Small intestine (tissue), 7 donors: Measurements from ENCODE around the gene COPS9. TPM values are rescaled to one million over a fixed set of nuclear protein-coding genes. Genes with fewer than 3 reads are reported as not detected.

ENCODE experiments used
- DNase-seq, 2 donors: peaks; one replicate each; pipeline versions ENCODE4 v3.0.0 to v3.0.0-alpha.2; 2013
- FAIRE-seq: peaks from 2 replicates; lab custom pipeline; 2012; peaks lifted over from hg19 to GRCh38; lab: Jason Lieb, UNC
- H3K27ac ChIP-seq, 3 donors: one replicate each; pipeline ENCODE4 v1.5.1; 2013; ENCODE audit warnings: low read length in 2 of 3, mild to moderate bottlenecking in 2 of 3, control low read depth in 1 of 3, inconsistent platforms in 1 of 3, low read depth in 1 of 3, moderate library complexity in 1 of 3
- H3K27me3 ChIP-seq, 3 donors: one replicate each; pipeline ENCODE4 v1.6.1; 2013; ENCODE audit warnings: low read length in 3 of 3, inconsistent platforms in 1 of 3; ENCODE audit not compliant: control insufficient read depth in 3 of 3, insufficient read depth in 3 of 3
- H3K36me3 ChIP-seq, 3 donors: one replicate each; pipeline ENCODE4 v1.6.1; 2013; ENCODE audit warnings: low read length in 3 of 3, inconsistent platforms in 1 of 3, low read depth in 1 of 3, mild to moderate bottlenecking in 1 of 3, moderate library complexity in 1 of 3; ENCODE audit not compliant: control insufficient read depth in 3 of 3, insufficient read depth in 2 of 3
- H3K4me1 ChIP-seq, 3 donors: one replicate each; pipeline ENCODE4 v1.6.1; 2013; ENCODE audit warnings: low read length in 2 of 3, inconsistent platforms in 1 of 3, low read depth in 1 of 3, mild to moderate bottlenecking in 1 of 3, moderate library complexity in 1 of 3; ENCODE audit not compliant: control insufficient read depth in 3 of 3, insufficient read depth in 2 of 3
- H3K4me3 ChIP-seq, 3 donors: one replicate each; pipeline ENCODE4 v1.5.1; 2013; ENCODE audit warnings: low read length in 3 of 3, control low read depth in 1 of 3, inconsistent platforms in 1 of 3, low read depth in 1 of 3, mild to moderate bottlenecking in 1 of 3, moderate library complexity in 1 of 3
- H3K9me3 ChIP-seq, 2 donors: one replicate each; pipeline ENCODE4 v1.6.1; 2013; ENCODE audit warnings: low read depth in 1 of 2, low read length in 1 of 2; ENCODE audit not compliant: control insufficient read depth in 2 of 2, insufficient read depth in 1 of 2
- whole genome bisulfite sequencing, 3 donors: extraction: QIAGEN DNeasy Blood & Tissue Kit; methylation state at CpG; one replicate each; pipeline ENCODE4 v1.1.7; 2013; 5-methylcytosine and 5-hydroxymethylcytosine counted together
- polyA plus RNA-seq, 4 donors: library from polyadenylated mRNA; stranded (reverse) in 3 of 4; unstranded in 1 of 4; fragments of 200-250 nt in 3 of 4; fragments of 120-200 nt in 1 of 4; gene quantifications; one replicate each; pipeline versions ENCODE4 v1.2.1 to v1.2.3, GENCODE V29; 2013
- donor health status: healthy with polysubstance abuse.
- donor health status: control.
- donor health status: control.
- donor health status: Bipolar disorder and iron deficiency.
- donor health status: healthy.

The COPS9 gene
- polyA plus RNA-seq, 4 donors: 92.6 to 394 (median 320) TPM

DNA sequence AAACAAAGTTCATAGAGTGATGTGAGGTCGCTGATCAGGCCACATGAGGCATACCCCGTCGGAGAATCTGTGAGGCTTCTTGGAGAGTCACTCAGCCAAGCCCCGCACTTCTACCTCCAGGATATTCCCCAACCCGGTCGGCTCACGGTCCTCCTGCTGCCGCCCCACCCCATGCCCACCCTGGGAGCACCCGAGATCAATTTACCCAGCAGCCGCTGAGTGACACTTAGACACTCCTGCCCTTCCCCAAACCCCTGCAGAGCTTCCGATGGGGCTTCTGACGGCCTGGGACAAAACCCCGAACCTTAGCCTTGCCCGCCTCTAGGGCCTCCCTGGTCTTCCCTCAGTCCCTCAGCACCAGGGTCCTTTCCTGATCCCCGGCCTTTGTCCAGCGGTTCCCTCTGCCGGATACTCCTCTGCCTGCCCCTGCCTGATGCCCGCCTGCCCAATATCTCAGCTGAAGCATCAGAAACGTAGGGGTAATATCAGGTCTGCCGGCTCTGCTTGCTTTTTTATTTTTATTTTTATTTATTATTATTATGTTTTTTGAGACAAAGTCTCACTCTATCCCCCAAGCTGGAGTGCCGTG lies 23.2 kb upstream of the COPS9 start:
- H3K4me3 ChIP-seq: no peak overlapping the region
- 73 to 87% (median 81%) methylated on average over 20 to 21 of the region's 21 CpGs for WGBS, 3 donors
- DNase-seq: no peak

DNA sequence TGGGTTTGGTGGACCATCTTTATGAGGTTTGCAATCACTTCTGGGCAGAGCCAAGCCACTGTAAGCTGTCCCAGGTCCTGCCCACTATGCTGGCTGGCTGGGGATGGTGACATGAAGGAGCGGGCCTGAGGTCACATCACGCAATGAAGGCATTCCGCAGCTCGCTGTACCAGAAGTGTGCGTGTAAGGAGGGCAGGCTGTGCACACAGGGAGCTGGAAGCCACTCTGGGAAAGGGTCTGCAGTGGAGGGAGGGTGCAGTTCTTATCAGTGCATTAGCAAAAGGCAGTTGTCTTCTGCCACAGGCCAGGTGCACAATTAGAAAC lies 21.0 kb upstream of the COPS9 start:
- DNase-seq (no peak), FAIRE-seq (no peak)
- WGBS, 3 donors: 88 to 92% (median 90%) methylated on average over 5 of the region's 5 CpGs
- Histone ChIP-seq H3K27ac (no peak overlapping the region), H3K27me3 (peaks cover 0 to 3% (median 0%) of the 10 kb centered on the region in 3 donors), H3K4me3 (no peak overlapping the region), H3K36me3 (no peaks in the 10 kb centered on the region), H3K4me1 (no peaks in the 10 kb centered on the region), H3K9me3 (no peaks in the 10 kb centered on the region)

More for the DNA sequence above, 23.2 kb upstream of the COPS9 start:
- Histone ChIP-seq H3K27ac (no peak overlapping the region), H3K27me3 (no peaks in the 10 kb centered on the region), H3K36me3 (no peaks in the 10 kb centered on the region), H3K4me1 (no peaks in the 10 kb centered on the region), H3K9me3 (no peaks in the 10 kb centered on the region)
- FAIRE-seq: no peak

DNA sequence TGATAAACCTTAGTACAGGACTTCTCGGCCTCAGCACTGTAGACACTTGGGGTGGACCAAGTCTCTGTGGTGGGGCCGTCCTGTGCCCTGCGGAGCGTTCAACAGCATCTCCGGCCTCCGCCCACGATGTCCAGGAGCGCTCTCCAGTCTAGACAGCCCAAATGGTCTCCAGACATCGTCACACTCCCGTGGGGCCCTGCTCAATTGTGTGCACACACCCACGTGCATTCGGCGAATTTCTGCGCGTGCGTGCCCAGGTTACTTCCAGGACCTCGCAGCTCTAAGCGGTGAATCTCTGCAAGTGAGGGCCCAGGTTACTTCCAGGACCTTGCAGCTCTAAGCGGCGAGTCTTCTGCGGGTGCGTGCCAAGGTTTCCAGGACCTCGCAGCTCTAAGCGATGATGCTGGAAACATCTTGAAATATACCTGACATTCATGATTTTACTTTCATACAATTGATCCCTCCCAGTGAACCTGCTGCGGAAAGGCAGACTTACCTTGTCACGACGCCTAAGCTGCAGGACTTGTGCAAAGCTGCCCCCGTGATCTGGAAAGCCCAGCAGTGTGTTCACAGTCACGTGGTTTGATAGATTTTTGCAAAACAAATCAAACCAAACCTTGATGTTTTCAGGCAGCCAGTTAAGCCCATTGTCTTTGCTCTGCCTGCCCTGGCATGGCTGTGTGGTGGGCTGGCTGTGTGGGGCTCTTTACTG lies 20.5 kb upstream of the COPS9 start:
- FAIRE-seq (no peak), DNase-seq (no peak)
- H3K9me3 ChIP-seq: no peaks in the 10 kb centered on the region
- no peaks in the 10 kb centered on the region for H3K4me1 ChIP-seq
- no peak overlapping the region for H3K4me3 ChIP-seq
- H3K27me3 ChIP-seq: peaks cover 0 to 3% (median 0%) of the 10 kb centered on the region in 3 donors
- 78 to 83% (median 81%) methylated on average over 29 of the region's 29 CpGs for WGBS, 3 donors
- H3K27ac ChIP-seq: no peak overlapping the region
- H3K36me3 ChIP-seq: no peaks in the 10 kb centered on the region

GRCh38 chr2:240155745-240156390 lies 19.8 kb upstream of the COPS9 start:
- no peaks in the 10 kb centered on the region for H3K9me3 ChIP-seq
- H3K27ac ChIP-seq: no peak overlapping the region
- 76 to 80% (median 77%) methylated on average over 13 of the region's 13 CpGs for WGBS, 3 donors
- H3K4me1 ChIP-seq: no peaks in the 10 kb centered on the region
- peaks cover 0 to 3% (median 2%) of the 10 kb centered on the region in 3 donors for H3K27me3 ChIP-seq
- no peaks in the 10 kb centered on the region for H3K36me3 ChIP-seq
- DNase-seq (no peak), FAIRE-seq (no peak)
- no peak overlapping the region for H3K4me3 ChIP-seq

DNA sequence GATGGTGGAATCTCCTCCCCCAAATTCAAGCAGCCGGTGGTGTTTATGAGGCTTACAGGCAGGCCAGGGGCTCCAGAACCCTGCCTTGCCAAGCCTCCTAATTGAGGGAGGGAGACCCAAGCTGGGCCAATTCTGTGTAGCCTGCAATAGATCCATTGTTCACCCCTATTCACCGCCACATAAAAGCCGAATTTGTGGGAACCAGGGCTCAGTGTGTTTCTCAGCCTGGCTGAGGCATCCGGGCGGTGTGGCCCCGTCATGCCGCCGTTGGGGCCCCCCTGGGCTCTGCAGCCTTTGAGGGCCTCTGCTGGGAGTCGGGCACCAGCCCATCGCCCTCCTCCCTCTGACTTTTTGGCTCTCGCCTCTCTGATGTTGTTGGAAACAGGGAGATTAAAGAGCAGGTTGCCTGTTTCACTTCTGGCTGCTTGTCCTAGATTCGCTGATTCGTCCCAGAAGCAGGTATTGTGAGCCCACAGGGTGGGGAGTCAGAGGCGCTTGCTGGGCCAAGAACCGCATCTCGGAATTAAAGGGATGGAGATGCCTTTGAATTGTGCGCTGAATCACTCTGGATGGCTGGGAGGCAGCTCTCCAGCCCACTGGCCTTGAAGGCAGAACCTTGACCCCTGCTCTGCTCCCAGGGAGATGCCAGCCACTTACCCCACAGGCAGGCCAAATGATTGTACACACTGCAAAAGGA lies 19.1 kb upstream of the COPS9 start:
- FAIRE-seq: no peak
- Histone ChIP-seq H3K4me1 (no peaks in the 10 kb centered on the region), H3K27ac (no peak overlapping the region), H3K4me3 (no peak overlapping the region), H3K27me3 (peaks cover 0 to 3% (median 2%) of the 10 kb centered on the region in 3 donors), H3K36me3 (no peaks in the 10 kb centered on the region), H3K9me3 (no peaks in the 10 kb centered on the region)
- no peak for DNase-seq
- 74 to 76% (median 74%) methylated on average over 17 of the region's 17 CpGs for WGBS, 3 donors

DNA sequence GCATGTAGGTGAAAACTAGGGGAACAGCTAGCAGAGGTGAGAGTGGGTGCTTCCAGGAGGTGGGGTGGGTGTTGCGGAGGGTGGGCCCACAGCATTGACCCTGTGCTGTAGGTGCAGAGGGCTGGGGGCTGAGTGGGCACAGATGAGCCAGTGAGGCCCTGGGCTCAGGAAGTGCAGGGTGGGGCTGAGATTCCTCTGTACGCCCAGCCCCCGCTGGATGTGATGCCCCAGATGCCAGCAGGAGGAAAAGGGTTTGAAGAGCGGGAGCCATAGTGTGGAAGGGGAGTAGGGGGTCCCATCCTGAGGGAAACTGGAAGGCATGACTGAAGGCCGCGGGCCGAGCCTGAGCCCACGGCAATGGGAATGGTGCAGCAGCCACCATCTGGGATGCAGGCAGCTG lies 18.5 kb upstream of the COPS9 start:
- FAIRE-seq: no peak
- H3K4me1 ChIP-seq: no peaks in the 10 kb centered on the region
- H3K9me3 ChIP-seq: no peaks in the 10 kb centered on the region
- peaks cover 0 to 3% (median 2%) of the 10 kb centered on the region in 3 donors for H3K27me3 ChIP-seq
- DNase-seq: no peak
- H3K27ac ChIP-seq: no peak overlapping the region
- no peaks in the 10 kb centered on the region for H3K36me3 ChIP-seq
- H3K4me3 ChIP-seq: no peak overlapping the region
- WGBS, 3 donors: 85 to 89% (median 86%) methylated on average over 7 to 8 of the region's 8 CpGs

DNA sequence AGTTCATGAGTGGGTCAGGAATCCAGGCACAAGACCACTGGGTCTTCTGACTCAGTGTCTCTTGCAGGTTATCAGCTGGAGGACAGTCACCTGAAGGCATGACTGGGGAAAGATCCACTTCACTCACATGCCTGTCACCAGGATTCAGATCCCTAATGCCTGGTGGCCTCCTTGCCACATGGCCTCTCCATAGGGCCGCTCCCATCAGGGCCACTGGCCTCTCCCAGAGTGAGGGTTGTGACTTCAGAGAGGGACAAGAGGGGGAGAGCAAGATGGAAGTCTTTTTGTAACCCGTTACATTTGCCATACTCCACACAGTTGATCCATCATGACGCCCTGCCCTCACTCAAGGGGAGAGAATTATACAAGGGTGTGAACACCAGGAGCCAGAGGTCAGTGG lies 17.3 kb upstream of the COPS9 start:
- WGBS, 3 donors: 80 to 90% (median 84%) methylated on average over 3 of the region's 3 CpGs
- H3K4me1 ChIP-seq: no peaks in the 10 kb centered on the region
- no peaks in the 10 kb centered on the region for H3K36me3 ChIP-seq
- H3K27me3 ChIP-seq: peaks cover 0 to 3% (median 2%) of the 10 kb centered on the region in 3 donors
- DNase-seq: no peak
- FAIRE-seq: no peak
- no peak overlapping the region for H3K4me3 ChIP-seq
- no peak overlapping the region for H3K27ac ChIP-seq
- H3K9me3 ChIP-seq: no peaks in the 10 kb centered on the region

GRCh38 chr2:240151477-240152031 lies 15.4 kb upstream of the COPS9 start:
- no peak overlapping the region for H3K27ac ChIP-seq
- no peak overlapping the region for H3K4me3 ChIP-seq
- H3K4me1 ChIP-seq: no peaks in the 10 kb centered on the region
- 47 to 61% (median 56%) methylated on average over 15 of the region's 15 CpGs for WGBS, 3 donors
- no peak for FAIRE-seq
- no peaks in the 10 kb centered on the region for H3K36me3 ChIP-seq
- no peak for DNase-seq
- peaks cover 0 to 3% (median 2%) of the 10 kb centered on the region in 3 donors for H3K27me3 ChIP-seq
- H3K9me3 ChIP-seq: no peaks in the 10 kb centered on the region
